ENCODE results near the gene NARS2. TPM values are rescaled to one million over a fixed set of nuclear protein-coding genes. Genes with fewer than 3 reads are reported as not detected.
"Not testable (repeated sequence)": the region's sequence is repeated elsewhere in the genome, so short reads cannot be mapped to it uniquely, and the experiment has no call there.

The NARS2 gene
- total RNA-seq, 1 donor from 2014 or later = 13.4 TPM

GRCh38 chr11:78576549-78577097, 2.0 kb upstream of the NARS2 start:
- no peak for DNase-seq (ENCODE audit: low spot score)

DNA sequence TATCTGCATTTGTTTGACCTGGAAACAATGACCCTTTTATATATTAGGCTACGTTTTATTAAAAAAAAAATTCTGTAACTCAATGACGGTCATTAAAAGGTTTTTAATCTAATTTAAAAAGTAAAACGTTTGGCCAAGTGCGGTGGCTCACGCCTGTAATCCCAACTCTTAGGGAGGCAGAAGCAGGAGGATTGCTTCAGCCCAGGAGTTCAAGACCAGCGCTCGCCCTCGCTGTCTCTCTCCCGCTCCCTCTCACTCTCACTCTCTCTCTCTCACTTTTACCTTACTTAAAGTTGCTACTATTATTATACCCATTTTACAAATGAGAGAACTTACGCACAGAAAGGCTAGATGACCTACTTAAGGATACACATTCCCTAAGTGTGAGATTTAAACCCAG, 814 bp upstream of the NARS2 start:
- DNase-seq (ENCODE audit: low spot score) = no peak

DNA sequence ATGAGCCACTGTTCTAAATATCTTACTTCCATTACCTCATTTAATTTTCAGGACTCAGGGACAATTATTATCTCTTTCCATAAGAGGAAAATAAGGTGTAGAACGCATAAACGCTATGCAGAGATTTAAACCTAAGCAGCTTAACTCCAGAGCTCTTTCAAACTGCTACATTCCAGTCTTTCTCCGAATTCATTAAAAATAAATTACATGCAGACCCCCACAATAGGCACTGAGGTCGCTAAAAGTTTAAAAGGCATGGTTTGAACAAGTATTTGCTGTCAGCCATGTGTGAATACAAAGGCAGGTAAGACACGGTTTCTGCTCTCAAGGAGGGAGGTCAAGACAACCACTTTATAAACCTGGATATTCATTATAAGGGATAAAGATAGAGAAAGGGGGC, 983 bp downstream of the NARS2 start:
- no peak for DNase-seq (ENCODE audit: low spot score)

GRCh38 chr11:78573271-78573670, 1.4 kb downstream of the NARS2 start:
- DNase-seq (ENCODE audit: low spot score) = no peak

DNA sequence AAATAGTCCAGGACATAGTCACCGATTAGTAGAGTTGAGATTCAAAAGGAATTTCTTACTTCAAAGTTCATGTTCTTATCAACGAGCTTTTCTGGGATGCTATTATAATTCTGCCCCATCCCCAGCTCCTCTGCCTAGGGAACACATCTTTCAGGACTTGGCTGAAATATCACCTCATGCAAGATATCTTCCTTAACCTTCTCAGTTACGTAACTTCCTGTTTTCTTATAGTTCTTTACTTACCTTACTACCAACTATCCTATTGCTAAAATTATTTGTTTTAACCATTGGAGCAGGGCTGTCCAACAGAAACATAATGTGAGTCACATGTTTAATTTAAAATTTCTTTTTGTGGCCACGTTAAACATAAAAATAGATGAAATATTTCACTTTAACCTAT, 2.3 kb downstream of the NARS2 start:
- DNase-seq (ENCODE audit: low spot score) = no peak

- no peak for DNase-seq (ENCODE audit: low spot score)
Observed at GRCh38 chr11:78570031-78570430, 4.6 kb downstream of the NARS2 start.

DNA sequence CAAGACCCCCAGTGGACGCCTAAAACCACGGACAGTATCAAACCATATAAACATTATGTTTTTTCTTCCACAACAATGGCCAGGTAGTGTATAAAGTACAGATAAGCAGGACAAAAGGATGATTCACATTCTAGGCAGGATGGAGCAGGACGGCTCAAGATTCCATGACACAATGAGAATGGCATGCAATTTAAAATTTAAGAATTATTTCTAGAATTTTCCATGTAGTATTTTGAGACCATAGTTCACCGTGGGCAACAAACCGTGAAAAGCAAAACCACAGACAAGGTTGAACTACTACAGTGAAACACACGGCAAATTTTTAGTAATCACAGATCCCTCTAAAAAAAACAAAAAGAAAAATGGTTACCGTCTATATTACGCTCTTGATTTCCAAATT, 7.5 kb downstream of the NARS2 start:
- DNase-seq (ENCODE audit: low spot score) = no peak

GRCh38 chr11:78564490-78565467, 9.9 kb downstream of the NARS2 start:
- DNase-seq (ENCODE audit: low spot score) = no peak

DNA sequence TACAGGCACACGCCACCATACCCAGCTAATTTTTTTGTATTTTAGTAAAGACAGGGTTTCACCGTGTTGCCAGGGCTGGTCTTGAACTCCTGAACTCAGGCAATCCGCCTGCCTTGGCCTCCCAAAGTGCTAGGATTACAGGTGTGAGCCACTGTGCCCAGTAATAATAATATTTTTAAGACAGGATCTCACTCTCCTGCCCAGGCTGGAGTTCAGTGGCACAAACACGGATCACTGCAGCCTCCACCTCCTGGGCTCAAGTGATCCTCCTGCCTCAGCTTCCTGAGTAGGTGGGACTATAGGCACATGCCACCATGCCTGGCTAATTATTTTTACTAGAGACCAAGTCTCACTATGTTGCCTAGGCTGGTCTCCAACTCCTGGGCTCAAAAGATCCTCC, 10.6 kb downstream of the NARS2 start:
- not testable (repeated sequence) for DNase-seq (ENCODE audit: low spot score)

GRCh38 chr11:78563090-78563489, 11.6 kb downstream of the NARS2 start:
- DNase-seq (ENCODE audit: low spot score) = not testable (repeated sequence)

DNA sequence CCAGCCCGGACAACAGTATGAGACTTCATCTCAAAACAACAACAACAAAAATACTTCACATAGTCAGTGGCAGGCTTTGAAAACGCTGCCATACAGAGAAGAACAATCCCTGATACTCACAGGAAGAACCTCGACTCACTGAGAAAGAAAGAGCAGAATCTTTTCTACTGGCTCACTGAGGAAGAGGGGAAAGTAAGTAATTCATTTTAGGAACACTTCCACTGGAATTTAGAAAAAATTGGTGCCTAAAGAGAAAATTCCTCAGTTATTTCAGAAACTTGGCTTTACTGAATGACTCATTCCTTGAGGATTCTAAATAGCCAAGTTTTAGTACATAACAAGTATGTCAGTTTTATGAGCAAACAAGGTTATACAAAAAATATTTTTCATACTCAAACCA, 12.3 kb downstream of the NARS2 start:
- DNase-seq (ENCODE audit: low spot score) = no peak

- DNase-seq (ENCODE audit: low spot score) = no peak
Observed at GRCh38 chr11:78560826-78561484, 13.7 kb downstream of the NARS2 start.

DNA sequence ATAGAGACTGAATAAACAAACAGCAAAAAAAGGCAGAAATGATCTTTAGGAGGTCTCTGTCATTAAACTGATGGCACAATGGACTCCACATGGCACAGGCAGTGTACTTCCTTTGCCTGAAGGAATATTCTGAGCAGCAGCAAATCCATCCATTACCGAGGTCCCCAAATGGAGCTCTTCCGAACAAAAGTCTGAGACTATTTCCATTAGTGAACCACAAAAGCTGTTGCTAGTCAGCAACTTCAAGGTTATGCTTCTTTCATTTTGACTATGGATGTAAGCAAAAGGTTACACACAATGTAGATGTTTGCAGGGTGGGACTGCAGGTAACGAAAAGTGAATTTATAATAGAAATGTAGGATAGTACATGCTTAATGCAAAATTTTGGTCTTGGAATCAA, 14.5 kb downstream of the NARS2 start:
- no peak for DNase-seq (ENCODE audit: low spot score)

DNA sequence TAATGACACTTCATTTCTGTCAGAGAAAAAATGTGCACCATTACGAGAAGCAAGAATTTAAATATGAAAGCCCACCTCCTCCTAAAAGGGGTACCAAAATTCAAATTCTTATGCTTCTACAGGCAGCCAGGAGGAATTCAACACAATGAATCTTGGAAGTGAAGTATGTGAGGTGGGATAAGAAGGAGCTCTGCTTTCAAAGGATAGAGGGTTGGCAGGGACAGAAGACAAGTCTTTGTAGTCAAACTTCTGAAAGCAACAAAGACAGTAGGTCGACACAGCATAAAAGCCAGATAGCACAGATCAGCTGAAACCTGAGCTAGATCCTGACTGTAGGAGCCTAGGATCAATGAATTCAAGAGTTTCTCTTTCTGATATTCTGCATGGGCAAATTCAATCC, 17.4 kb downstream of the NARS2 start:
- no peak for DNase-seq (ENCODE audit: low spot score)

- DNase-seq (ENCODE audit: low spot score) = no peak
Observed at GRCh38 chr11:78555592-78555991, 19.1 kb downstream of the NARS2 start.

- no peak for DNase-seq (ENCODE audit: low spot score)
Observed at GRCh38 chr11:78552881-78553280, 21.8 kb downstream of the NARS2 start.

DNA sequence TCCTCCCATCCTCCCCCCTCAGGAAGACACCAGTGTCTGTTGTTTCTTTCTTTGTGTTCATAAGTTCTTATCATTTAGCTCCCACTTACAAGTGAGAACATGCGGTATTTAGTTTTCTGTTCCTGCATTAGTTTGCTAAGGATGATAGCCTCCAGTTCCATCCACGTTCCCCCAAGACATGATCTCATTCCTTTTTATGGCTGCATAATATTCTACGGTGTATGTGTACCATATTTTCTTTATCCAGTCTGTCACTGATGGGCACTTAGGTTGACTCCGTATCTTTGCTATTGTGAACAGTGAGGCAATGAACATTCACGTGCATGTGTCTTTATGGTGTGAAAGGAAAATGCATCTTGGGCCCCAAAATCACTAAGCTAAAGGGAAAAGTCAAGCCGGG, 22.5 kb downstream of the NARS2 start:
- DNase-seq (ENCODE audit: low spot score) = not testable (repeated sequence)

DNA sequence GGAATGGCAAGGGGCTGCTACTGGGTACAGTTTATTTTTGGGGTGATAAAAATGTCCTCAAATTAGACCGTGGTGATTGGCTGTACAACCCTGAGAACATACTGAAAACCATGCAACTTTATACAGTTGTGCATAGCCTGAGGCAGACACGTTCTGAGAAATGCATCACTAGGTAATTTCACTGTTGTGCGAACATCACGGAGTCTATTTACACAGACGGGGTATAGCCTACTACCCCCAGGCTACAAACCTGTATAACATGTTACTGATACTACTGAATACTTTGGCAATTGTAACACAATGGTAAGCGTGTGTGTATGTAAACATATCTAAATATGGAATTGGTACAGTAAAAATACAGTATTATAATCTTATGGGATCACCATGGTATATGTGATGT, 23.6 kb downstream of the NARS2 start:
- DNase-seq (ENCODE audit: low spot score) = no peak

DNA sequence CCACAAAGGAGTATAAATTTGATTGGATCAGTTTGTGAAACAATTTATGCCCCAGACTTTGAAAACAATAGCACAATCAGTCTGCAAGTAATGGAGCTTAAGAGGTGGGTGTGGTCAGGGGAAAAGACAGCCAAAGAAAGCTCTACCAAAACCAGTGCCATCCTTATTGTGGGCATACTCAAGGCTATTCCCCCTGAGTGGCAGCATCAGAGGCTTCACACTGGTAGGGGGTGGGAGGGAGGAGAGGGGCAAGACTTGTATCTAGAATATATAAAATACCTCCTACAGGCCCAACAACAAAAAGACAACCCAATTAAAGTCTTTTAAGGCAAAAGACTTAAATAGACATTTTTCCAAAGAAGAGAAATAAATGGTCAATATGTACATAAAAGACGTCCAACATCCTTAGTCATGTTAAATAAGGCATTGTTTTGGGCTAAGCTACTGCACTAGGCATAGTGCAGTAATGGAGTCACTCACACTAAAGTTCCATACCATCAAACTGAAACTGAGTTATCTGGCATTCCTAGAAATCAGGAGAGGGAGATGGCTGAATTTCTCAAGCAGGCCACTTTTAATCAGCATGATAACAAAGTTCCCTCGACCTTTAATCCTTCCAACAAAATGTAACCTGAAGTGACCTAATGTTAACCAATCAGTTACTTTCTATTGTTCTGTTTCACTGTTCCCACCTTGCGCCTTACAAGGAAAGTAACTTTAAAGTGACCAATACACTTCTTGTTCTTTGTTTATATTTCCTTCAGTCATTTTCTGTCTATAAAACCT, 24.8 kb downstream of the NARS2 start:
- DNase-seq (ENCODE audit: low spot score) = no peak

DNA sequence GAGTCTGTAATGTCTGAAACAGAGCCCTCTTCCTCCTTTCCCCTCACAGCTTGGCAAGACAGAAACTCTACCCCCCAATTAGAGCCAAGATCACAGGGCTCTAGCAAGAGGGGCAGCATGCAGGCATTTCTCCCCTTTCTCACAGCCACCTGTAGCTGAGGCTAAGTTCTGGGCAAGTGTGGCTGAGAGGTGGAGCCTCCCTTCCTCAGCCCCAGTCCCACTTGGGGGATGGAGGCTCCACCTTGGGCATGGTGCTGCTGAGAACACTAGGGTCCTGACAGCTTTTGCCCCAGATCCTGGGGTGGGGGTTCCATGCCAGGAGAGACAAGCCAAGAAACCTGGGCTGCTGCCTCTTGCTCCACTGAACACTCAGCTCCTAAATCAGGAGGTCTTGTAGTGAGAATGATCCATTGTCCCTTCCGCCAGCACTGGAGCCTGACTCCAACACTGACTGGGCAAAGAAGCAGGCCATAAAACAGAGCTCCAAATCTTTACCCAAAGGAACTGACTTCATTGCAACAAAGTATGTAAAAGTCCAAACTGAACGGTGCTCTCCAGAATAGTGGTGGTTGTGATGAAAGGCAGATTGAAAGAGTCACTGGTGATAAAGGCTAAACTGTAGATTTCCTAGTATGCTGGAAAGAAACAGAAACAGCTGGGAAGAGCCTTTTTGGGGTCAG, 25.6 kb downstream of the NARS2 start:
- no peak for DNase-seq (ENCODE audit: low spot score)

Data from mesenteric fat pad (tissue), 1 donor.